Osteocyte (in vitro differentiated cells): Measurements from ENCODE around the gene ZNF71. TPM values are rescaled to one million over a fixed set of nuclear protein-coding genes. Genes with fewer than 3 reads are reported as not detected.

Experiments
- total RNA-seq: library from RNA; stranded (reverse); gene quantifications from 2 replicates; pipeline ENCODE4 v1.2.1, GENCODE V29; 2021

The ZNF71 gene
- total RNA-seq, 1 donor from 2014 or later = 10.5 TPM

Other genes starting within 250 kb of the ZNF71 start
- gene ZNF582, start 201.8 kb upstream of the ZNF71 start, total RNA-seq = 3.8 and 6.1 TPM in 2 replicates
- 9.5 and 10.2 TPM in 2 replicates for gene ZNF583, start 191.0 kb upstream of the ZNF71 start, total RNA-seq
- gene ZNF667, start 118.0 kb upstream of the ZNF71 start, total RNA-seq = not detected in 2 replicates
- not detected in 2 replicates for gene ZNF471, start 87.4 kb upstream of the ZNF71 start, total RNA-seq
- 7.8 and 11.3 TPM in 2 replicates for gene ZFP28, start 56.4 kb upstream of the ZNF71 start, total RNA-seq
- 3.4 and 4.4 TPM in 2 replicates for gene ZNF470, start 27.8 kb upstream of the ZNF71 start, total RNA-seq
- gene SMIM17, start 47.9 kb downstream of the ZNF71 start, total RNA-seq = 0.32 and 0.57 TPM in 2 replicates
- gene ZNF835, start 76.5 kb downstream of the ZNF71 start, total RNA-seq = not detected in 2 replicates
- not detected in 2 replicates for gene PEG3, start 245.4 kb downstream of the ZNF71 start, total RNA-seq
- not detected in 2 replicates for gene ZIM2, start 245.4 kb downstream of the ZNF71 start, total RNA-seq